GM12878 (cell line): Measurements from ENCODE around the gene MGLL. TPM values are rescaled to one million over a fixed set of nuclear protein-coding genes. Genes with fewer than 3 reads are reported as not detected.
A peak's percentile ranks its signal among the peaks of the same experiment; 100 is the strongest.

Source experiments
- ATAC-seq: fragments of 200-7000 bp; cut with Tn5 transposase; 3 replicates; pipeline ENCODE4 v1.9.1; 2020; ENCODE audit warnings: mild to moderate bottlenecking, moderate library complexity
- BruUV-seq: library from RNA; stranded (reverse); fragments of 400-500 nt; replicated peaks from 2 replicates; lab custom pipeline; 2021; lab: Mats Ljungman, UMichigan
- CTCF ChIA-PET: fragments of 300-600 bp; sonication (Branson Sonifier 250); formaldehyde crosslinking; extraction: SDS; loops from one replicate; lab custom pipeline; 2021; ENCODE audit warnings: inconsistent platforms; lab: Yijun Ruan, JAX
- POLR2A ChIA-PET: fragments of 350-600 bp; formaldehyde crosslinking; extraction: SDS; loops from one replicate; lab custom pipeline; 2021; ENCODE audit warnings: inconsistent platforms; lab: Charles Lee
- RAD21 ChIA-PET: fragments of 300-600 bp; sonication (Branson Sonifier 250); formaldehyde crosslinking; loops from one replicate; lab custom pipeline; 2023; ENCODE audit warnings: antibody characterized with exemption; ENCODE audit not compliant: unreplicated experiment; lab: Charles Lee
- SMC1A ChIA-PET: fragments of 300-600 bp; sonication (Branson Sonifier 250); formaldehyde crosslinking; loops from one replicate; lab custom pipeline; 2023; ENCODE audit not compliant: unreplicated experiment, uncharacterized antibody; lab: Charles Lee
- DNase-seq: peaks from one replicate; pipeline ENCODE4 v3.0.0-alpha.2; 2011; ENCODE audit warnings: low read depth, low spot score
- FAIRE-seq: peaks from 3 replicates; lab custom pipeline; 2011; peaks lifted over from hg19 to GRCh38; lab: Jason Lieb, UNC
- H2AFZ ChIP-seq: 2 replicates; pipeline ENCODE4 v1.6.0; 2011; ENCODE audit warnings: low read depth, low read length, control low read depth; ENCODE audit not compliant: control insufficient read depth
- H3K27ac ChIP-seq: 2 replicates; pipeline ENCODE4 v1.5.1; 2011; ENCODE audit warnings: control low read depth; ENCODE audit not compliant: control insufficient read depth, insufficient read depth
- H3K27me3 ChIP-seq, 2 experiments: replicated peaks in 1 of 2; 2 replicates each; pipeline versions ENCODE4 v1.6.0 to v1.6.1; 2011; ENCODE audit warnings: low read length in 1 of 2; ENCODE audit not compliant: control insufficient read depth in 2 of 2, insufficient read depth in 2 of 2
- H3K36me3 ChIP-seq, 2 experiments: 2 replicates each; pipeline ENCODE4 v1.5.1; 2011; ENCODE audit warnings: low read length in 1 of 2; ENCODE audit not compliant: control insufficient read depth in 2 of 2, insufficient read depth in 2 of 2
- H3K4me1 ChIP-seq: 2 replicates; pipeline ENCODE4 v1.6.1; 2011; ENCODE audit warnings: mild to moderate bottlenecking, low read length, moderate library complexity, mixed read lengths; ENCODE audit not compliant: control insufficient read depth, insufficient read depth
- H3K4me2 ChIP-seq: 2 replicates; pipeline ENCODE4 v1.6.0; 2011; ENCODE audit warnings: control low read depth; ENCODE audit not compliant: control insufficient read depth, insufficient read depth
- H3K4me3 ChIP-seq: fragments of 200-600 bp; sonication (generic); 2 replicates; pipeline ENCODE4 v1.5.1; 2016
- H3K79me2 ChIP-seq: 2 replicates; pipeline ENCODE4 v1.6.0; 2011; ENCODE audit warnings: low read length; ENCODE audit not compliant: control insufficient read depth, insufficient read depth
- H3K9ac ChIP-seq: 2 replicates; pipeline ENCODE4 v1.8.0; 2011; ENCODE audit warnings: low read length, control low read depth, mixed read lengths; ENCODE audit not compliant: control insufficient read depth, insufficient read depth
- H3K9me3 ChIP-seq: replicated peaks from 3 replicates; pipeline ENCODE4 v1.5.1; 2011; ENCODE audit warnings: mild to moderate bottlenecking, low read length; ENCODE audit not compliant: control insufficient read depth, insufficient read depth
- H4K20me1 ChIP-seq: 2 replicates; pipeline ENCODE4 v1.6.0; 2011; ENCODE audit not compliant: control insufficient read depth, insufficient read depth
- ASH2L ChIP-seq: fragments of 300-600, 200-600 bp; sonication (generic); IDR thresholded peaks from 2 replicates; pipeline ENCODE4 v1.6.1; 2017; ENCODE audit warnings: low read depth, mild to moderate bottlenecking, borderline replicate concordance
- DPF2 ChIP-seq: fragments of 450-650 bp; IDR thresholded peaks from 2 replicates; pipeline ENCODE4 v1.6.1; 2017; ENCODE audit warnings: mild to moderate bottlenecking
- EED ChIP-seq: sonication (generic); IDR thresholded peaks from 2 replicates; pipeline ENCODE4 v1.6.1; 2016; ENCODE audit warnings: antibody characterized with exemption, low read depth
- LARP7 ChIP-seq: fragments of 450-650 bp; IDR thresholded peaks from 2 replicates; pipeline ENCODE4 v1.6.1; 2017; ENCODE audit warnings: mild to moderate bottlenecking
- YY1 ChIP-seq: IDR thresholded peaks from 2 replicates; pipeline ENCODE4 v1.6.1; 2011; ENCODE audit warnings: low read depth, mild to moderate bottlenecking, low read length
- WGBS: methylation state at CpG from one replicate; pipeline ENCODE4 v1.1.6; 2016; ENCODE audit warnings: low lambda C conversion rate; ENCODE audit not compliant: insufficient replicate concordance, insufficient coverage; ENCODE audit errors: missing lambda C conversion rate; 5-methylcytosine and 5-hydroxymethylcytosine counted together
- in situ Hi-C: fragments of 300-500 bp; cut with MboI; formaldehyde crosslinking; loops from 9 replicates; pipeline ENCODE4 v1.14.3; 2018; ENCODE audit warnings: mixed read lengths
- intact Hi-C: fragments of 100-400 bp; cut with micrococcal nuclease; formaldehyde crosslinking; loops from one replicate; pipeline ENCODE4 v1.14.2; 2022; ENCODE audit not compliant: unreplicated experiment
- polyA plus RNA-seq, 11 experiments: library from polyadenylated mRNA; depleted of rRNA in 4 of 11; unstranded in 6 of 11; stranded (reverse) in 5 of 11; fragments of >200 nt; fragmentation: Nextera tagmentation in 4 of 11; fragmentation: Illumina TruSeq in 1 of 11; extraction: Ambion mirVana in 4 of 11; extraction: Trizol in 1 of 11; gene quantifications; 1 replicate in 1 of 11; 2 replicates in 10 of 11; pipeline versions ENCODE4 v1.2.1 to v1.2.3, GENCODE V29; 2011 to 2016; ENCODE audit warnings: inconsistent platforms in 2 of 11, missing spikeins in 2 of 11, low read depth in 1 of 11
- total RNA-seq, 4 experiments: library from RNA; depleted of rRNA in 3 of 4; stranded (reverse); fragments of >200 nt in 3 of 4; fragmentation: Illumina TruSeq in 1 of 4; extraction: Trizol in 1 of 4; gene quantifications; 2 replicates each; pipeline versions ENCODE4 v1.2.1 to v1.2.3, GENCODE V29; 2013 to 2021
- TF ChIP-seq, protein P1 (sequence below): IDR thresholded peaks from 2 replicates; pipeline ENCODE4 v1.6.1; 2012; ENCODE audit warnings: low read depth, low read length, improper control_type of control experiment
- TF ChIP-seq, protein P2 (sequence below): fragments of 450-650 bp; IDR thresholded peaks from 2 replicates; pipeline ENCODE4 v1.6.1; 2017; ENCODE audit warnings: mild to moderate bottlenecking, moderate library complexity

MGLL gene
- total and polyA plus RNA-seq, 10 of the 15 experiments (the other 5 are each of a cell fraction or from before 2014, with no cell fraction given): 44.9 to 177 (median 72.9) TPM

DNA sequence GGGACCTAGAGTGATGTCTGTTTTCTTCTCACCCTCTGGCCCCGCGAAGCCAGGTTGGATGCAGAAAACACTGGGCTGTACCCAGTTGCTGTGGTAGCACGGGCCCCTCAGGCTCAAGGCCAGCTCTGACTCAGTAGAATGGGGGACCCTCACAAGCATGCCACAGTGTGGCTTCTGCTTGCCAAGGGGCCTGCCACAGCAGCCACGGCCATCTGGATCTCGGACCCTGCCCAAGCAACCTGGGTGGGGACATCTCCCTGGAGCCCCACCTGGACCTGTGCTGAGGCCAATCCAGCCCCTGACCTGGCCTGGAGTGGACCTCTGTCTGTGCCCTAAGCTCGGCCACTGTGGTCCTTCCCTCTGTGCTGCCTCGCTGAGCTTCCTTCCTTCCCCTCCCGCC, 59.0 kb downstream of the MGLL start (continued):
- TF ChIP-seq, protein P1, sequence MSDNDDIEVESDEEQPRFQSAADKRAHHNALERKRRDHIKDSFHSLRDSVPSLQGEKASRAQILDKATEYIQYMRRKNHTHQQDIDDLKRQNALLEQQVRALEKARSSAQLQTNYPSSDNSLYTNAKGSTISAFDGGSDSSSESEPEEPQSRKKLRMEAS: no peak

GRCh38 chr3:127762787-127763105, 59.6 kb downstream of the MGLL start:
- POLR2A ChIA-PET: interaction anchor here (0.6 to 8.8 kb wide), 9 partner anchors 10 to 342 kb away, joined by 3 to 116 read pairs (median 10); partner anchors contain the start of gene MGLL
- no peaks in the 10 kb centered on the region for H3K9me3 ChIP-seq
- in situ Hi-C loops: no loop called here
- SMC1A ChIA-PET: interaction anchor here (1.0 to 12.3 kb wide), 14 partner anchors 10 to 82 kb away, joined by 3 to 205 read pairs (median 3); partner anchors contain the start of gene MGLL
- no peak overlapping the region for H2AFZ ChIP-seq
- H3K27me3 ChIP-seq: no peaks in the 10 kb centered on the region
- TF ChIP-seq LARP7 (0 out of 2 replicates have a peak, but pooled peaks have one; percentile 53), YY1 (0 out of 2 replicates have a peak, but pooled peaks have one; percentile 41), DPF2 (no peak), ASH2L (peak; percentile 24; the same call in 1 of the 2 replicates), EED (peak; percentile 1; the same call in 1 of the 2 replicates)
- TF ChIP-seq, protein P2, sequence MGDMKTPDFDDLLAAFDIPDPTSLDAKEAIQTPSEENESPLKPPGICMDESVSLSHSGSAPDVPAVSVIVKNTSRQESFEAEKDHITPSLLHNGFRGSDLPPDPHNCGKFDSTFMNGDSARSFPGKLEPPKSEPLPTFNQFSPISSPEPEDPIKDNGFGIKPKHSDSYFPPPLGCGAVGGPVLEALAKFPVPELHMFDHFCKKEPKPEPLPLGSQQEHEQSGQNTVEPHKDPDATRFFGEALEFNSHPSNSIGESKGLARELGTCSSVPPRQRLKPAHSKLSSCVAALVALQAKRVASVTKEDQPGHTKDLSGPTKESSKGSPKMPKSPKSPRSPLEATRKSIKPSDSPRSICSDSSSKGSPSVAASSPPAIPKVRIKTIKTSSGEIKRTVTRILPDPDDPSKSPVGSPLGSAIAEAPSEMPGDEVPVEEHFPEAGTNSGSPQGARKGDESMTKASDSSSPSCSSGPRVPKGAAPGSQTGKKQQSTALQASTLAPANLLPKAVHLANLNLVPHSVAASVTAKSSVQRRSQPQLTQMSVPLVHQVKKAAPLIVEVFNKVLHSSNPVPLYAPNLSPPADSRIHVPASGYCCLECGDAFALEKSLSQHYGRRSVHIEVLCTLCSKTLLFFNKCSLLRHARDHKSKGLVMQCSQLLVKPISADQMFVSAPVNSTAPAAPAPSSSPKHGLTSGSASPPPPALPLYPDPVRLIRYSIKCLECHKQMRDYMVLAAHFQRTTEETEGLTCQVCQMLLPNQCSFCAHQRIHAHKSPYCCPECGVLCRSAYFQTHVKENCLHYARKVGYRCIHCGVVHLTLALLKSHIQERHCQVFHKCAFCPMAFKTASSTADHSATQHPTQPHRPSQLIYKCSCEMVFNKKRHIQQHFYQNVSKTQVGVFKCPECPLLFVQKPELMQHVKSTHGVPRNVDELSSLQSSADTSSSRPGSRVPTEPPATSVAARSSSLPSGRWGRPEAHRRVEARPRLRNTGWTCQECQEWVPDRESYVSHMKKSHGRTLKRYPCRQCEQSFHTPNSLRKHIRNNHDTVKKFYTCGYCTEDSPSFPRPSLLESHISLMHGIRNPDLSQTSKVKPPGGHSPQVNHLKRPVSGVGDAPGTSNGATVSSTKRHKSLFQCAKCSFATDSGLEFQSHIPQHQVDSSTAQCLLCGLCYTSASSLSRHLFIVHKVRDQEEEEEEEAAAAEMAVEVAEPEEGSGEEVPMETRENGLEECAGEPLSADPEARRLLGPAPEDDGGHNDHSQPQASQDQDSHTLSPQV: no peak
- H3K27ac ChIP-seq: peak overlapping the region; percentile 96
- no TSS peak for BruUV-seq
- H3K36me3 ChIP-seq: peaks cover 4 to 17% of the 10 kb centered on the region in 2 experiments; a peak in 2 of 4 replicates
- DNase-seq (no peak), FAIRE-seq (no peak), ATAC-seq (no peak; the same call in 2 of the 3 replicates)
- intact Hi-C loops: no loop called here
- peak overlapping the region; percentile 90 for H3K4me2 ChIP-seq
- H3K9ac ChIP-seq: peak overlapping the region; percentile 24; the same call in 1 of the 2 replicates
- H4K20me1 ChIP-seq: no peaks in the 10 kb centered on the region
- RAD21 ChIA-PET: interaction anchor here (1.0 to 10.7 kb wide), 9 partner anchors 10 to 191 kb away, joined by 3 to 149 read pairs (median 6); partner anchors contain the start of gene MGLL
- WGBS: 0% methylated on average over 1 of the region's 1 CpG
- 0 out of 2 replicates have a peak overlapping the region, but pooled peaks have one; percentile 24 for H3K4me3 ChIP-seq
- CTCF ChIA-PET: interaction anchor here (0.6 to 3.5 kb wide), 6 partner anchors 9 to 173 kb away, joined by 3 to 19 read pairs (median 8); partner anchors contain the start of gene MGLL
- peaks cover 64% of the 10 kb centered on the region for H3K4me1 ChIP-seq
- H3K79me2 ChIP-seq: peaks cover 69% of the 10 kb centered on the region
